Activated CD8-positive, alpha-beta memory T cell treated with anti-CD3 and anti-CD28 coated beads for 4 hours (primary cell): ENCODE data around the gene CHST8.

ENCODE experiments used
- DNase-seq, 2 donors: peaks; one replicate each; pipeline ENCODE4 v3.0.0-alpha.2; 2020; ENCODE audit warnings: low read depth in 2 of 2

The CHST8 gene

DNA sequence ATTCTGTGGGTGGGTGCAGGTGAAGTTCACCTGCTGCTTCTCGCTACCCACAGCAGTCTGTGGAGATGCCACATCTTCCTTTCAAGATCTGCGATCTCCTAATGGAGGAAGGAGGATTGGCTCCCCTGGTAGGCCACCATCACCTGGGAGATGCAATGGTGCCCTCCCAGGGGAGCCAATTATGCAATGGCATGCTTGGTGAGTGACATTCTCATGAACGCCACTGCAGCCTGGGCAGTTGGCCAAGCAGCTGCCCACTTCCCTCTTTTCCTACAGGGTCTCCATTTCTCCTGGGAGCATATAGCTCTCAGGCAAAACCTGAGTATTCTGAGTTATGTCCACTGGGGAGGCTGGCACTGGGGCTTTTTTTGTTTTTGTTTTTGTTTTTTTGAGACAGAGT, 91.4 kb downstream of the CHST8 start:
- no peak for DNase-seq

GRCh38 chr19:33714149-33714548, 92.4 kb downstream of the CHST8 start:
- no peak for DNase-seq

- DNase-seq, result no peak
Observed at GRCh38 chr19:33715462-33715861, 93.7 kb downstream of the CHST8 start.

- no peak for DNase-seq
Observed at GRCh38 chr19:33717878-33718277, 96.1 kb downstream of the CHST8 start.

GRCh38 chr19:33718651-33719254, 97.0 kb downstream of the CHST8 start:
- DNase-seq, result no peak

GRCh38 chr19:33719366-33720154, 97.8 kb downstream of the CHST8 start:
- no peak for DNase-seq

DNA sequence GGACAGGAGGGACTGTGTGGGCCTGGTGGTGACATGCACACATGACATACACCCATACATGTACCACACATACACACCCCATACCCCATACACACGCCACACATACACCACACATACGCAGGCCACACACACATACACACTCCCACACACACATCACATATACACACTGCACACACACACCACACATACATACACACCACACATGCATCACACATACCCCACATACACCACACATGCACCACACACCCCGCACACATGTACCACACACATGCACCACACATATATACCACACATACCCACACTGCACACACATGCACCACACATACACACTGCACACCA, 98.4 kb downstream of the CHST8 start:
- no peak for DNase-seq

- no peak for DNase-seq
Observed at GRCh38 chr19:33720691-33721682, 99.2 kb downstream of the CHST8 start.

DNA sequence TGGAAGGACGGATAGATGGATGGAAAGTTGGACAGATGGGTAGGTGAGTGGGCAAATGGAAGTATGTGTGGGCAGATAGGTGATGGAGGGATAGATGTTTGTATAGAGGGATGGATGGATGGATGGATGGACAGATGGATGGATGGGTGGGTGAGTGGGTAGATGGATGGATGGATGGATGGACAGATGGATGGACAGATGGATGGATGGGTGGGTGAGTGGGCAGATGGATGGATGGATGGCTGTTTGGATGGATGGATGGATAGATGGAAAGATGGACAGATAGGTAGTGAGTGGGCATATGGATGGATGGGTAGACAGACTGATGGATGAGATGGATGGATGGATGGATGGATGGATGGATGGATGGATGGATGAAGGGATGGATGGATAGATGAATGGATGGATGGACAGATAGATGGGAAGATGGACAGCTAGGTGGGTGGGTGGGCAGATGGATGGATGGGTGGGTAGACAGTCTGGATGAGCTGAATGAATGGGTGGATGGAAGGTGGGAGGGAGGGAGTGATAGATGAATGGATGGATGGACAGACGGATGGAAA, 100.1 kb downstream of the CHST8 start:
- DNase-seq, result no peak

DNA sequence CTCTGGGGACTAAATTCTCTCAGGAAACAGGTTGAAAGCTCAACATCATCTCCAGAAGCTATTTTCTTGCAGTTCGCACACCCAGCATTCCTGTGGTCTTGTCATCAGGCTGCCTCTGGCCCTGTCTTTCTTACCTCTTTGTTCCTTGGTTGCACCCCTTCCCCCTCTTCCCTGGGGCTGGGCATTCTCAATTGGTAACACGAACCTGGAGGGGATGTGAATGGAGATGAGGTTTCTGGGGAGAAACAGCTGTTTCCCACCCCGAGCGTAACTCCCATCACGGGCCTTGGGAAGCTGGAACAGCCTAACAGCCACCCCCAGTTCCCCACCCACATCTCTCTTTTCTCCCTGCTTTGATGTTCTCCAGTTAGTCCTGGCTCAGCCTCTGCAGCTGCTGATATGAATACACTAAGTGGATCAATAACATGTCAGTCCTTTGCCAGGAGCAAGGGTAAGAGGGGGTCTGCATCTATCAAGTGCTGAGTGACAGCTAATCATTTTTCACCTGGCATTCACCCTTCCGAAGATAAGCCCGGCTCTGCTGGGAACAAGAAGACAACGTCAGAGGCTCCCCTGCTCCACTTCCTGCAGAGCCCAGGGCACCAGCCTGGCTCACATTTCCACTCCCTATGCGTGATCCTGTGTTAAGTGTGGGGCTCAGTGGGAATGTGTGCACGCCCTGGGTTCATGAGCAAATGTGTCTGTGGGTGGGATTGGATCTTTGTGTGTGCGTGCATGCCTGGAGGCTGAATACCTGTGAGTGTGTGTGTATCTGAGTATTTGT, 100.9 kb downstream of the CHST8 start:
- no peak for DNase-seq

- DNase-seq, result no peak
Observed at GRCh38 chr19:33723512-33723911, 101.8 kb downstream of the CHST8 start.

DNA sequence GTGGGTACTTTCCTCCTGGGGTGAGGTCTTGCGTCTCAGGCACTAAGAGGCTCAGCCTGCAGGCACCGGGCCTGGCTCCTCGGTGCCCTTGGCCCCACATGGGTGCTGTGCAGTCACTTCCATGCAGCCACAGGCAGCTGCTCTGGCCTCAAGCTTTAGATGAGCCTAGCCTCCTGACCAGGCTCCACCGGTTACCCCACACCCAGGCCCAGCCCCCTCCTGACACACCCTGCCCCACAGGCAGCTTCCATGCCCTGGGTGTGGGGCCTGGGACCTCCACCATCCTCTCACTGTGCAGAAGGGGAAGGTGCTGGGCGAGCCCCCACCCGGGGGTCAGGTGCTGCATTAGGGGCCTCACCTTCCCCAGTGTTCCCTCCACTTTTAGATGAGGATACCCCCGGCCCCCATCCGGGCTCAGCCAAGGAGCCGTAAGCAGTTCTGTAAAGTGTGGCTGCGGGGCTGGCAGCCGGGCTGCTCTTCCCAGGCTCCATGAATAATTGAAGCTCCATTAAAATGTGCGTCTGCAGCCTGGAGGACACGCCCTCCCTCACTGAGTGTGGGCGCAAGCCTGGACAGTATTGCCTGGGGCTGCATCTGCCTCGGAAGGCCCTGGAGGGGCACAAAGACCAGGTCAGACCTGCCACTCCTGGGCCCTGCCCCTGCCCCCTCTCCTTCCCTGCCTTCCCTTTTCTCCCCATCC, 102.4 kb downstream of the CHST8 start:
- no peak for DNase-seq

DNA sequence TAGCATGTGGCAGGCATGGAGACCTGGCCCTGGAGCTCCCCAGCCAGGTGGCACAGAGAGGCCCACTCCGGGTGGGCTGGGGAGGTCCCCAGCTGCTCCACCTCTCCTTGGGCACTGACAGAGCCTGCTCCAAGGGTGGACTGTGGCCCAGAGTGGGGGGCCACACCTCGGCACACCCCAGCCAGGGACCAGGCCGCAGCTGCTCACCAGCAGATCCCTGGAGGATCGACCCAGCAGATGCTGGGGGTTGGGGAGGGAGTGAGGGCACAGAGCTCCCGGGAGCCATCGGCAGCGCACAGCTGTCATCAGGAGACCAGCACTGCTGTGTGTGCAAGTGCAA, 102.9 kb downstream of the CHST8 start:
- no peak for DNase-seq

- DNase-seq, result no peak
Observed at GRCh38 chr19:33725567-33725966, 103.8 kb downstream of the CHST8 start.

DNA sequence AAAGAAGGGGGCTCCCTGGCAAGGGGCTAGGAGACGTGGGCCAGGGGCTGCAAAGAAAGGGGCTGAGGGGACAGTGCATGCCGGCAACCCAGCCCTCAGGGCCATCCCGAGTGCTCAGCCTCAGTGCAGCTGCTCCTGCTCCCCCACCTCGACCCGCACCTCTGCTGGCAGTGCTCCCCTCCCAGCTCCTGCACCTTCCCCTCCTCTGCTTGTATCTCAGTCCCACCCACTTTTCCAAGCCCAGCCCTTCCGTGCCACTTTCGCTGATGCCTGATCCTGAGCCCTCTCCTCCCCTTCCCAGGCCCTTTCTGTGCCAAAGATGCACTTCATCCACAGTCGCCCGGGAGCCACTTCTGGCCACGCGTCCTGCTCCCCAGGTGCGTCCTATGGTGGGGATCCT, 105.0 kb downstream of the CHST8 start:
- DNase-seq, result no peak

- no peak for DNase-seq
Observed at GRCh38 chr19:33727331-33727998, 105.7 kb downstream of the CHST8 start.

- no peak for DNase-seq
Observed at GRCh38 chr19:33728141-33728540, 106.4 kb downstream of the CHST8 start.

GRCh38 chr19:33730858-33731607, 109.3 kb downstream of the CHST8 start:
- no peak for DNase-seq

GRCh38 chr19:33731881-33732280, 110.1 kb downstream of the CHST8 start:
- no peak for DNase-seq

DNA sequence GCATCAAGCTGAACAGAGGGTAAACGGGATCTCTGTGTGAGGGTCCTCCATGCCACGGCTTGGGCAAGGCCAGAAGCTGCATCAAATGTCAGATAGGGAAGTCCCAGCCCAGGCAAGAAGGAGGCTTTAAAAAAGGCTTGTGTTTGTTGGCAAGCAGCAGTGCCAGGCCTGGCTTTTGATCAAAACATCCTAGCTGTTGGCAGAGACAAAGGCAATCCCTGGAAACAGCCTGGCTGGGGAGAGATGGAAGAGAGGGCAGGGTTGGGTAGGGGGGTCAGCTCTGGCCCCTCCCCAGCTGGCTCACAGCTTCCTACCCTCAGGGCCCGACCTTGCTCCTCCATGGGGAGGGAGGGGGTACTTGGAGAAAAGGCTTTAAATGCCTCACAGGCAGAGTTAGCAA, 113.2 kb downstream of the CHST8 start:
- no peak for DNase-seq
